T-helper 9 cell (primary cell): Measurements from ENCODE around the gene NAA40.
"Not testable (repeated sequence)": the region's sequence is repeated elsewhere in the genome, so short reads cannot be mapped to it uniquely, and the experiment has no call there.

ENCODE experiments used
- DNase-seq: peaks from one replicate; pipeline ENCODE4 v3.0.0-alpha.2; 2020

Gene NAA40

DNA sequence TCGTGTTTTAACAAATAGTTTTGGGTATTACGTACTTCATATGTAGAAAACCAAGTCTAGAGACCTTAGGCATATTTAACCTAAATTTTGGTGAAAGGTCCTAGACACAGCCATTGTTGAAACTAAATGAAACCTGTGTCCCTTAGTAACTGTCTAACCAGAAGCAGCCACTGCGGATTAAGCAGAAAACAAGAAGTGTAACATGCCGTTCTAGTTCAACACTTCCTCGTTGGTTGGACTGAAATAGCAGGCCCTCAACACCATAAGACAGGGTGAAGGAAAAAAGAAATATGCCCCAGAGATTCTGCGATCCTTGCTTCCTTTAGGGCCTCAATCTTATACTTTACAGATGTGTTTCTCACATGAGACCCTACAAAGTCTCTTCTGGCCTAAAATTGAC, 2.0 kb downstream of the NAA40 start:
- DNase-seq: no peak

DNA sequence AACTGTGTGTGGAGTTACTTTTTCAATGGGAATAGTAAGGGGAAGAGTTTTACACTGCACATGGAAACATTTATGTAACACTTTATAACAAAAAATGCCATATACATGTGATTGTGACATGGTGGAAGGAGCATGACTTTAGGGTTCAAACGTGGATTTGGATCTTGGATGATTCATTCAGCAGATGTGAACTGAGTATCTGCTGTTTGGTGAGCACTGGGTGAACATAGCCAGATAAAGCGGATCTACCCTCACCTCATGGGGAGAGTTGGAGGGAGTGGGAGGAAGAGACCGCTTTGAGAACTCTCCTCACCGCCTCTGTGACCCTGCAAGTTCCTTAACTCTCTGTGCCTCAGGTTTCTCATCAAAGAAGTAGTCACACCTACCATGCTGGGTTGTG, 3.1 kb downstream of the NAA40 start:
- no peak for DNase-seq

DNA sequence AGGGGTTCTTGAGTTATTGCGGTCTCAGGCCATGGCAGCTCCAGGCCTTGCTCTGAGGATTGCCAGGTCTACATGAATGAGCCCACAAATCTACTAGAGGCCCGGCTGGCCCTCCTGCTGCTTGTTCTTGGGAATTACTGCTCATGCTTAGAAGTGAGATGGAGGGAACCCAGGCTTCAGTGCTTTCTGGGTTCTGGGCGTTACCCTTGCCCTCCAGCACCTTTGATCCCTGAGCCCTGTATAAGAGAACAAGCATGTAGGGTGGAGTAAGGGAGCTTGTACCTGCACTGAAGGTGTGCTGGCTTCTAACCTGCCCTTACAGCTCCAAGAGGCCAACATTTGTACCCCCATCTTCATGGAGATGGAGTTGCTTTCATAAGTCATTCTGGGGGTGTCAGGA, 4.0 kb downstream of the NAA40 start:
- DNase-seq: no peak

DNA sequence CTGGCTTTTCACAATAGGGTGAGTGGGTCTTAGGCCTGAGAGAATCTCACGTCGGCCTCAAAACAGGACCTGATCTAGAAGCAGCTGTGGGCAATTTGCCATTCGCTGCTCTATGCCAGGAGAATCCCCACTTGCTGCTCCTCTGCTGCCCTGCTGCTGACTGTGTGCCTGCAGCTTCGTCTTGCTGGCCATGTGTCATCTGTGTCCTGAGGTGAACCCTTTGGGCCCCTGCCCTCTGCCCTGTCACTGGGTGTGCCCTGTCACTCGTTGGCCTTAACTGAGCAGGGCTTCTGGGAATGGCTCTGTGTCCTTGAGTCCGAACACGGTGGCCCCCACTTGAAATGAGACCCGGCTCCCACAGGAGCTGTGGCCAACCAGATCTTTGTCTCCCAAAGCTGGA, 6.2 kb downstream of the NAA40 start:
- no peak for DNase-seq

DNA sequence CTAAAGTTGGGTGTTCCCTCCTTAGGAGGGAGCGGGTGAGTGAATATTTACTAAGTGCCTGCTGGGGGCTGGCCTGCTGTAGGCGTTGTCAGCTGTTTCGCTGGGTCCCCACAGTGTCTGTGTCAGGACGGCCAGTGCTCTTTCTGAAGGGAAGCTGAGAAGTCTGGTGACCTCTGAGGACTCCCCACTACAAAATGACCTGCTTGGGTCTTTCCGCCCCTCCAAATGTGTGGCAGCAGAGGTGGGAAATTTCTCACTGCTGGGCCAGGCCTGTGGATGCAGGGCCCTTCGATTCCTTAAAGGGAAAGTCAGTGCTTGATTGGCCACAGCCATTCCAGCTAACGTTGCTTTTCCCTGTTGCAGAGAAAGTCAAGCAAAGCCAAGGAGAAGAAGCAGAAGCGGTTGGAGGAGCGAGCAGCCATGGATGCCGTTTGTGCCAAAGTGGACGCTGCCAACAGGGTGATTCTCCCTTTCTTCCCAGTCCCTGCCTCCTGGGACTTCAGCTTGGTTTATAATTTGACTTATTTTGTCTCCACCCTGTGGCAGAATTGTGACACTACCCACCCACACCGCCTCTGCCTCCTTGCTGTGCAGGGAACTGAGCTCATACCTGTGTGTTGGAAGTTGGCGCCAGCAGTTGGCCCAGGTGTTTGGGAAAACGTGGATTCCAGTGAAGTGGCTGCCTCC, 6.8 kb downstream of the NAA40 start:
- DNase-seq: peak; percentile 28

DNA sequence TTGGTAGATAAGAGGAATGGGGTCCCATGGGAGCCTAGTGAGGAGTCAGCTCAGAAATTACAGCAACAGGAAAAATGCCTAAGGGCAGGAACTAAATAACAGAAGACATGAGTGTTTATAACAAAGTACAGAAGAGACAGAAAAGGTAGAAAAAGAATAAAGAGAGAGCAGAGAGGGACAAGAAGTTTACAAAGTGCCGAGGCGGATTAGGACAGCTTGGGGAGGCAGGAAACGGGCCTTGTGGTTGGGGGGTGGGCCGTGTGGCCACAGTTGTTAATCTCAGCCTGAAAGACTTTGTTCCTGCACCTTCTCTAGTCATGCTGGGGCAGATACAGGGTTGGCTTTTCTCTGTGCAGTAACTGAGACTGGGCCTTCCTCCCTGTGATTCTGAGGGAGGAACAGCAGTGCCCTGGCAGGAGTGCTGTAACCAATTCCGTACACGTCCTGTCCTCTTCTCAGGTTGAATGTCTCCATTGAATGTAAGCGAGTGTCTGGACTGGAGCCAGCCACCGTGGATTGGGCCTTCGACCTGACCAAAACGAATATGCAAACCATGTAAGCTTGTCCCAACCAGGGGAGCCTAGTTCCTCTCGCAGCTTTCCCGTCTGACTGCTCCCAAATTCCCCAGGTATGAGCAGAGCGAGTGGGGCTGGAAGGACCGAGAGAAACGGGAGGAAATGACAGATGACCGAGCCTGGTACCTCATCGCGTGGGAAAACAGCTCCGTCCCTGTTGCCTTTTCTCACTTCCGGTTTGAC, 13.2 kb downstream of the NAA40 start:
- DNase-seq: peak; percentile 7

DNA sequence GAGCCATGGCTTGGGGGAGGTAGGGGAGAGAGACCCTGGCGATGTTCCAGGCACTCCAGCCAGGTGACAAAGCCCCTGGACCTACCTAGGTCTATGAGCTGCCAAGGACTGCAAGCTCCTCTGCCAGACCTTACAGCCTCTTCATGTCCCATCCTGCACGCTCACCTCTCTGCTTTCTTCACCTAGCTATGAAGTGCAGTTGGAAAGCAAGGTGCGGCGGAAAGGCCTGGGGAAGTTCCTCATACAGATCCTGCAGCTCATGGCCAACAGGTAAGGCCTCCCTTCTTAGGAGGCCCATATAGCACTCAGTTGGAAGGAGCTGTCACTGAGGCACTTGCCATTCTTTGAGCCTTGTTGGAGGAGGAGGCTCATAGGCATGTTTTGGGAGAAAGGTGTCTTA, 13.8 kb downstream of the NAA40 start:
- DNase-seq: no peak

DNA sequence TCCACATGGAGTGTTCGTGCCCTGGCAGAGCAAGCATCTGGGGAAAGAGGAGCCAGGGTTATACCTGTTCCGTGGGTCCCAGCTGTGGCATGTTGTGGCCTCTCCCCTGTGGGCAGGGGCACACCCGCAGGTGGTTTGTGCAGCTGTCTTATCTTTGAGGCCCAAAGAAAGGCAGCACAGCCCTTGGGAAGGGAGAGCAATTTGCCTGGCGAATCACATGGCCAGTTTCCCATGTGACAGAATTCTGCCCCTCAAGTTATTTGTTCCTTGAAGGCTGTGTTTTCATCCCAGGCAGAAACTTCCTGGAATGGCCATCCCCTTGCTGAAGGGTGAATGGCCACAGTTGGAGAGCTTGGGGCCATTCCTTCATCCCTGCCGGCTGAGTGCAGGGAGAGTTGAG, 19.2 kb downstream of the NAA40 start:
- no peak for DNase-seq

DNA sequence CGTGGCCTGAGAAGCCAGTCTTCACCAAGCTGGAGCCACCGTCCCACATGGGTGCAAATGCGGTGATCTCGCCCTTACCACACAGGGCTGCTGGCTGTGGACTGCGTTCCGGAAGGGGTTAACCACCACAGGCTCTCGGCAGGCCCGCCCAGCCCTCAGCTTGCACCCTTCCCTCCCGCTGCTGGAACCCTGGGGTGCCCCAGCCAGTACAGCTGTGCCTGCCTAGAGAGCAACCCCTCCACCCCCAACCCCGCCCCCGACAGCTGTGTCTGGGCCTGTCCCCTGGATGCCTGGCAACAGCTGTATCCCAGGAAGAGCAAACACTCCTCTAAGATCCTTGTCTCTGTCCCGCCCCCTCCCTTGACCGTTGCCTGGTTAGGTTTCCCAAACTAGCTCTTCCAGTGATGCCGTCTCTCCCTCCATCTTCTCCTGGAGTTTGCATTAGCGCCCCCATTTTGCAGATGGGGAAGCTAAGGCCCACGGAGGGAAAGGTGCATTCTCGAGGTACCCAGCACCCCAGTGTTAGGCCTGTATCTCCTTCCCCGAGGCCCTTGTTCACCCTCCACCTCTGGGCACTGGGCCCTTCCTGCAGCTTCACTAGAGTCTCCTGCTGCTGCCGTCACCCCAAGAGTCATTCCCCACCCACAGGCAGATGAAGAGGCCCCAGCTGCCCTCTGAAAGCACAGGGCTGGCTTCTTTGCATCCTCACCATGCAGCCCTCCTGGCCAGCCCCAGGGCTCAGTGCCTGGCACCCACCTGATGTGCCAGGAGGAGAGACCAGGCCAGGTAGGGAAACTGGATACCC, 23.0 kb downstream of the NAA40 start:
- no peak for DNase-seq

DNA sequence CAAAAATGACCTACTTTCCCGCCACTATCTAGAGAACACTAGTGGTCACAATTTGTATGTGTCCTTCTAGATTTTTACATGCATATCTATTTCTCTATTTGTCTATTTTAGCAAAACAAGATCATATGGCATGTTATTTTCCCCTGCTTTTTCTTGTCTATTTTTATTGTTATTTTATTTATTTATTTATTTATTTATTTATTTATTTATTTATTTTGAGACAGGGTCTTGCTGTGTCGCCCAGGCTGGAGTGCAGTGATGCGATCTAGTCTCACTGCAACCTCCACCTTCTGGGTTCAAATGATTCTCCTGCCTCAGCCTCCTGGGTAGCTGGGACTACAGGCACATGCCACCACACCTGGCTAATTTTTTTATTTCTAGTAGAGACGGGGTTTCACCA, 25.1 kb downstream of the NAA40 start:
- DNase-seq: not testable (repeated sequence)

DNA sequence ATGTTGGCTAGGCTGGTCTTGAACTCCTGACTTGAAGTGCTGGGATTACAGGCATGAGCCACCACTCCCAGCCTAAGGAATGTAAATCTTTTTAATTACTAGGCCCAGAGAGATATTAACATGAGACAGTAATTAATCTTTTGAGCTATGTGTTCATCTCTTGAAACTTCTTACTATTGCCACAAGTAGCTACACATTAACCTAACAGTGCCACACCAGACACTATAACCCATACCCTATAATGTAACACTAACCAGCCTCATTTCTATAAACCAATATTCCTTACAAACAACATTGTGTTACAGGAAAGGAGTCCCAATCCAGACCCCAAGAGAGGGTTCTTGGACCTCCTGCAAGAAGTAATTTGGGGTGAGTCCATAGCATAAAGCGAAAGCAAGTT, 27.6 kb downstream of the NAA40 start:
- no peak for DNase-seq

DNA sequence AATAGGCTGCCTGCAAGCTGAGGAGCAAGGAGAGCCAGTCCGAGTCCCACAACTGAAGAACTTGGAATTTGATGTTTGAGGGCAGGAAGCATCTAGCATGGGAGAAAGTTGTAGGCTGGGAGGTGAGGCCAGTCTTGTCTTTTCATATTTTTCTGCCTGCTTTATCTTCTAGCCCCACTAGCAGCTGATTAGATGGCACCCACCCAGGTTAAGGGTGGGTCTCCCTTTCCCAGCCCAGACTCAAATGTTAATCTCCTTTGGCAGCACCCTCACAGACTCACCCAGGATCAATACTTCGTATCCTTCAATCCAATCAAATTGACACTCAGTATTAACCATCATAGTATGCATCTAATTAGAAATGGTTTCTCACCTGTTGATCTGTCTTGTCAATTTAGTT, 30.7 kb downstream of the NAA40 start:
- DNase-seq: no peak

DNA sequence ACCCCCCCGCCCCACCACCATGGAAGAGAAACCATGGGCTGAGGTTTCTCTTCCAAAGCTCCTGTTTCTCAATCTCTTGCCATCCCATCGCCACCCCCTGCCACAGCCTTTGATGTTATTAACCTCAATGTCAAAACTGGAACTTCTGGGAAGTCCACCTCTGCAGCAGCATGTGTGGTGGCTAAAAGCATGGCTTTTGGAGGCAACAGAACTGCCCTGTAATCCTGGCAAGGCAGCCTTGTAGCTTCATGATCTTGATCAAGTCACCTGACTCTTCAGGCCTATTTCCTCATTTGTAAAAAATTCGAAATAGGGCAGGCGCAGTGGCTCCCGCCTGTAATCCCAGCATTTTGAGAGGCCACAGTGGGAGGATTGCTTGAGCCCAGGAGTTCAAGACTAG, 32.1 kb downstream of the NAA40 start:
- DNase-seq: no peak

DNA sequence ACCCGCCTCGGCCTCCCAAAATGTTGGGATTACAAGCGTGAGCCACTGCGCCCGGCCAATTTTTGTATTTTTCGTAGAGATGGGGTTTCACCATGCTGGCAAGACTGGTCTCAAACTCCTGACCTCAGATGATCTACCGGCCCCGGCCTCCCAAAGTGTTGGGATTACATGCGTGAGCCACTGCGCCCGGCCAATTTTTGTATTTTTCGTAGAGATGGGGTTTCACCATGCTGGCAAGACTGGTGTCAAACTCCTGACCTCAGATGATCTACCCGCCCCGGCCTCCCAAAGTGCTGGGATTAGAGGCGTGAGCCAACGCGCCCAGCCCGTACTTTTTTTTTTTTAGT, 35.1 kb downstream of the NAA40 start:
- not testable (repeated sequence) for DNase-seq

DNA sequence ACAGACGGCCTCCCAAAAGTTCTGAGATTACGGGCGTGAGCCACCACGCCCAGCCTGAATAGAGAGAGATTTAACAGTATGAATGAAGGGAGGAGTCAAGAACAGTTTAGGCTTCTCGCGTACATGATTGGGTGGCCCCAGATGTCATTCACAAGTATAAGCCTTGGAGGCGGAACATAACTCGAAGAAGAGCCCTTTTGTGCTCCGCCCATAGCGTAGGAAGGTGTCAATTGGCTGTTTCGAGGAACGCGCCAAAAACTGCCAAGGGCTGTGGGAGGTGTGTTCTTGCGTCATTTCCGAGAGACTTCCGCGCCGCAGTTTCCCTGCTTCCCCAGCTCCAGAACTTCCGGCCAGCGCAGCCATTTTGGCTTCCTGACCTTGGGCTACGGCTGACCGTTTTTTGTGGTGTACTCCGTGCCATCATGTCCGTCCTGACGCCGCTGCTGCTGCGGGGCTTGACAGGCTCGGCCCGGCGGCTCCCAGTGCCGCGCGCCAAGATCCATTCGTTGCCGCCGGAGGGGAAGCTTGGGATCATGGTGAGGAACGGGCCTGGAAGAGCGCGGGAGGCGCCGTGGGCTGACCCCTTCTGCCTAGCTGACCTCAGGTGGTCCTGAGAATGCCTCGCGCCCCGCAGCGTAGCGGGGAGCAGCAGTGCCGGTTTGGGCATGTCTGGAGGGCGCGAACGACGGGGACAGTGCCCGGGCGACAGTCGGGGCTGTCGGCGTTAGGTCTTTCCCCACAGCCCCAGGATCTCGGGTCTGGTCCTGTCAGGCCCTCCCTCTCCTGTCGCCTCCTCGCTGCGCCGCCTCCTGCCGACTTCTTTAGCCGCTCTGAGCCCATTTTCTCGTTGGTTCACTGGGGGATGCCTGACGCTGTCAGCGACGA, 35.7 kb downstream of the NAA40 start, which contains the start of gene COX8A:
COX8A (plus strand) TSS at position 362 of the 885 bp plus-strand sequence; CDS start at position 423, 61 bp downstream.
- DNase-seq: peak; percentile 86

DNA sequence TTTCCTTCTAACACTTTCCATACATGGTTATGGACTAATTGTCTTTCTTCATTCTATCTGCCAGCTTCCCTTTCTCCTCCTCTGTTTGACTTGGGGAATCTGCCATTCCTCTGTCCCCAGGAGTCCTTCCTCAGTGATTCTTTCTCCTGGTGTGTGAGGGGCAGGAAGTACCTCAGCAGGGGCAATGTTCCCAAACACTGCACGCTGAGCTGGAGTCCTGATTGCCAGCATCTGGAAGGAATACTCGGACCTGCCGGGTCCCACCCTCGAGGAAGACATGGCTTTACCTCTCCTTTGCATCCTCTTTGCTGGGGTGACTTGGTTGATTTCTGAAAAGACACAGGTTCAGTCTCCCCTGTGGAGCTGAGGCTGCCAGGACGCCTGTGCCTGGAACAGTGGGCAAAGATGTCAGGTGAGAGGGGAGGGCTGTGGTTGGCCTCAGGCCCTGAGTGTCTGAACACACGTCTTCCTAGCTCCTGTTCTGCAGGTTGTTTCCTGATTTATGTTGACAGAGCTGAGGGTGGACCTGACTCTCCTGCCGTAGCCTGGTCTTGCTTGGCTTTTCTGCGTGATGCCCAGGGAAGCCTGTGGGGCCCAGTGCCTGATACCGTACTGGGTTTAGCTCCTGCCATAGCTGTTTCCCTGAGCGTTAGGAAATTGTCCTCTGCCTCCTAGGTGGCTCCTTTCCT, 39.9 kb downstream of the NAA40 start:
- DNase-seq: no peak

DNA sequence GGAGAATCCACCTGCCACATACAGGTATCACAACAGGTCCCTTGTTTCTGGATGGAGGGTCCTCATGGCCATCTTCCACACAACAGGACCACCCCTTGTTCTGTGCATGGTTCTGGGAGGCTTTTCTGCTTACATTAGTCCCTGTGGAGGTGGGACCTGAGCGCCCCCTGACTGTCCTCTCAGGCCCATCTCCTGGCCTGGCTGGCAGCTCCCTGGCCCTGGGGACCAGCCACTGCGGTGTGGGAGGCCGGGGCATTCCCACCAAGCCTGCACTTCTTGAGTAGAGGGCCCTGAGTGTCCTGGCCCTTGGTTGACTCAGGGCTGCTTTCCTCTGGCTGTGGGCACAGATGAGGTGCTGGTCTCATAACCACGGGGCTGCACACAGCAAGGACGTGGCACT, 40.6 kb downstream of the NAA40 start:
- no peak for DNase-seq

DNA sequence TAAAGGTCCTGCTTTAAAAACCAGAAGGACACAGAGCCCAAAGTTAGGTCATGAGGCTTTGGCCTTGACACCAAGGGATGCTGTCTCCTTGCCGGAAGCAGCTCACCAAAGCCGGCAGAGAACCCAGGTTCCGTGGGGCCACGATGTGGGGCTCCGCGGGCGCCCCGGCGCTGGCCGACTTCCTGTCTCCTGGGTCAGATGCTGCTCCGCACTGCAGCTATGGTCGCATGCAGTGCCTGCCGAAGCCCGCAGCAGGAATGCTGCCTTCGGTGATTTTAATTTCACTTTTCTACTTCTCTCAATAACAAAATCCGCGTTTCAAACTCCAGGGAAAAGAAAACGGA, 47.0 kb downstream of the NAA40 start:
- peak; percentile 55 for DNase-seq

DNA sequence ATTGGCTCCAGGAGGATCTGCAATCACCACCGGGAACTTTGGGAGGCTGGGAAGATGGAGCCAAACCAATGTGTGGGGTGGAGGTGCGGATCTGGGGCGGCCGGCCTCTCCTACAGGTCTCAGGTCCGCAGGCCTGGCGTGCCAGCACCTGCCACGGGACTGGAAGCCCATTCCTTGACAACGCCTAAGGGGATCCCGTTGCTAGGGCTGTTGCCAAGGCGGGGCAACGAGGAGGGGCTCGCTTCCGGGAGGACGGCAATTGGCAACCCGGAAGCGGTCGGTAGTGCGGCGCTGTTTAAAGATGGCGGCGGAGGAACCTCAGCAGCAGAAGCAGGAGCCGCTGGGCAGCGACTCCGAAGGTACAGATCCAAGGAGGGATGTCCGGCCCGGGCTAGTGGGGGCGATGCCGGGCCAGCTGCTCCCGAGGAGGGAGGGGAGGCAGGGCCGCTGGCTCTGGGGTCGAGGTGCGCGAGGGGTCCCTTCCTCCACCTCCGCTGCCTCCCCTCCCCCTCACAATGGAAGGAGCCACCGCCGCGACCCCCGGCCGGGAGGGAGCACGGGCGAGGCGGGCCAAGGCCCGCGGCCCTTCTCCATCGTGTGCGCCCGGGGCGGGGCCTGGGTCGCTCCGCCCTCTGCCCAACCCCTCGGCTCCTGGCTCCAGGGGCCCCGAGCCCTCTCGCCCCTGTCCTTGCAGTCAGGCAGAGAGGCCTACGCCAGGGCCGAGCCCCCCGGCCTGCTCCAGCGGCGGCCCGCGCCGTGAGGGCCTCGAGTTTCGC, 47.5 kb downstream of the NAA40 start, which contains the start of gene OTUB1:
OTUB1 (plus strand) TSS at position 283 of the 776 bp plus-strand sequence; CDS start at position 302, 19 bp downstream.
- DNase-seq: peak; percentile 79

DNA sequence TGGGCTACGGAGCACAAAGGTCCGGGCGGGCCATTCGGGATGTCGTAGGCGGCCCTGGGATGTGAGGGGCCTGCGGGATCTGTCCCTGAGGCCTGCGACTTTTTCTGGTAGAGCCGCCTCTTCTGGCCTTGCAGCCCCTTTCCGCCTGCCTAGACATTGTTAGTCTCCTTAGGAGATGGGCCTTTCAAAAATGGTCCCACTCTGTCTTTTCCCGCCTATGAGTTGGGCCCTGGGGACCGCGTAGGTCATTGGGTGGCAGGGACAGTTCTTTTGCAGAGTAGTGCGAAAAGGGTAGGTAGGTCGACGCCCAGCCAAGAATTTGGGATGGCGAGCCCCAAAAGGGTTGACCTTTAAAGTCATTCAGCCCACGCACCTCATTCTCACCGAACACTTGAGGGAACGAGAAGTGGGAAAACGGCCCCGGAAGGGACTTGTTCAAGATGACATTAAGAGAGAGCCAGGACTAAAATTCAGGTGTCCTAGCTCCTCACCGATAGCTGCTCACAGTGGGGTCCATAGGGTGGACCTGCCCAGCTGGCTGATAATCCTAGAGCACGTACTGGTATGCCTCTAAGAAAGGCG, 48.2 kb downstream of the NAA40 start:
- no peak for DNase-seq

DNA sequence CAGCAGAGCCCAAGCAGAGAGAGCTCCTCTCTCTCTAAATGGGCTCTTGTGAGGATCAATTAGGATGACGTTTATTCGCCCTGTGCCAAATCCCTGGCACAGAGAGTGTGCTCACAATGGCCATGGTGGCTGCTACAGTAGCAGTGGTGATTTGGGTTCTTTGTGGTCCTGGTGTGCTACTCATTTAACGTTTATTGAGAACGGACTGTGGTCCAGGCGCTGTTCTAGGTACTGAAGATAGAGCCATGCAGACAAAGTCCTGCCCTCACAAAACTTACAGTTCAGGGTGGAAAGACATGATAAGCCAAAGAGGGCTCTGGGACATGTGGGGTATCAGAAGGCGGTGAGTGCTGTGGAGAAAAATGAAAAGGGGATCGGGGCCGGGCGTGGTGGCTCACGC, 52.8 kb downstream of the NAA40 start:
- no peak for DNase-seq
